Measurements from ENCODE around the gene ERBB2.
"Not testable (repeated sequence)": the region's sequence is repeated elsewhere in the genome, so short reads cannot be mapped to it uniquely, and the experiment has no call there.

ERBB2 gene

GRCh38 chr17:39730095-39730921 lies 30.4 kb downstream of the ERBB2 start, which contains the start of gene MIEN1:
TSS of gene MIEN1 (minus strand) at chr17:39730532. CDS start at chr17:39730495, 37 bp downstream.
- DNase-seq: peak; percentile 83

- no peak for DNase-seq
Observed at GRCh38 chr17:39732586-39732985, 32.7 kb downstream of the ERBB2 start.

- DNase-seq: no peak
Observed at GRCh38 chr17:39735882-39736281, 36.0 kb downstream of the ERBB2 start.

- no peak for DNase-seq
Observed at GRCh38 chr17:39736319-39737165, 36.7 kb downstream of the ERBB2 start.

GRCh38 chr17:39737206-39737759 lies 37.4 kb downstream of the ERBB2 start:
- no peak for DNase-seq

- peak; percentile 84 for DNase-seq
Observed at GRCh38 chr17:39737760-39738567, 38.1 kb downstream of the ERBB2 start, which contains the start of gene GRB7. TSS of gene GRB7 (plus strand) at chr17:39737938. CDS start at chr17:39742302, 4,364 bp downstream.

GRCh38 chr17:39738568-39738901 lies 38.7 kb downstream of the ERBB2 start:
- peak; percentile 43 for DNase-seq

- DNase-seq: peak; percentile 48
Observed at GRCh38 chr17:39738983-39739884, 39.4 kb downstream of the ERBB2 start.

- DNase-seq: no peak
Observed at GRCh38 chr17:39739885-39740356, 40.1 kb downstream of the ERBB2 start.

- no peak for DNase-seq
Observed at GRCh38 chr17:39740357-39741111, 40.7 kb downstream of the ERBB2 start.

- no peak for DNase-seq
Observed at GRCh38 chr17:39742126-39742855, 42.4 kb downstream of the ERBB2 start.

- DNase-seq: no peak
Observed at GRCh38 chr17:39742856-39743436, 43.1 kb downstream of the ERBB2 start.

- no peak for DNase-seq
Observed at GRCh38 chr17:39744075-39744835, 44.4 kb downstream of the ERBB2 start.

- no peak for DNase-seq
Observed at GRCh38 chr17:39744836-39745215, 45.0 kb downstream of the ERBB2 start.

GRCh38 chr17:39745335-39746144 lies 45.7 kb downstream of the ERBB2 start:
- DNase-seq: no peak

- no peak for DNase-seq
Observed at GRCh38 chr17:39746145-39746461, 46.2 kb downstream of the ERBB2 start.

GRCh38 chr17:39747745-39748144 lies 47.9 kb downstream of the ERBB2 start:
- DNase-seq: no peak

- not testable (repeated sequence) for DNase-seq
Observed at GRCh38 chr17:39748444-39749034, 48.7 kb downstream of the ERBB2 start.

Data from NCI-H2171 (cell line).